Endodermal cell (in vitro differentiated cells): ENCODE measurements around the gene NSG1. TPM values are rescaled to one million over a fixed set of nuclear protein-coding genes. Genes with fewer than 3 reads are reported as not detected.

Source experiments
- DNase-seq: peaks from one replicate; pipeline ENCODE4 v3.0.0-alpha.2; 2017
- H3K27ac ChIP-seq: 2 replicates; pipeline ENCODE4 v1.5.1; 2013; ENCODE audit warnings: mild to moderate bottlenecking, low read depth, low read length, moderate library complexity
- H3K27me3 ChIP-seq: 2 replicates; pipeline ENCODE4 v1.6.1; 2013; ENCODE audit warnings: mild to moderate bottlenecking, low read length, moderate library complexity; ENCODE audit not compliant: insufficient read depth, control insufficient read depth, poor library complexity, severe bottlenecking
- H3K36me3 ChIP-seq: 2 replicates; pipeline ENCODE4 v1.7.0; 2013; ENCODE audit warnings: mild to moderate bottlenecking, low read length, moderate library complexity; ENCODE audit not compliant: control insufficient read depth, insufficient read depth
- H3K4me1 ChIP-seq: one replicate; pipeline ENCODE4 v1.7.0; 2013; ENCODE audit warnings: low read length; ENCODE audit not compliant: control insufficient read depth, insufficient read depth
- H3K4me3 ChIP-seq: 2 replicates; pipeline ENCODE4 v1.5.1; 2013; ENCODE audit warnings: mild to moderate bottlenecking, low read length, moderate library complexity
- H3K9ac ChIP-seq: 2 replicates; pipeline ENCODE4 v1.6.1; 2013; ENCODE audit warnings: mild to moderate bottlenecking, low read length, moderate library complexity; ENCODE audit not compliant: poor library complexity, severe bottlenecking; ENCODE audit errors: extremely low read depth
- H3K9me3 ChIP-seq: 2 replicates; pipeline ENCODE4 v1.6.1; 2013; ENCODE audit warnings: mild to moderate bottlenecking, low read length, moderate library complexity; ENCODE audit not compliant: control insufficient read depth
- H3K27ac Mint-ChIP-seq: 2 replicates; pipeline ENCODE4 v1.8.0; 2020; ENCODE audit warnings: mixed read lengths
- H3K27me3 Mint-ChIP-seq: 2 replicates; pipeline ENCODE4 v1.8.0; 2021; ENCODE audit warnings: mild to moderate bottlenecking, mixed read lengths; ENCODE audit not compliant: insufficient read depth
- H3K36me3 Mint-ChIP-seq: 2 replicates; pipeline ENCODE4 v1.8.0; 2020; ENCODE audit warnings: low read depth, mixed read lengths
- H3K4me1 Mint-ChIP-seq: 2 replicates; pipeline ENCODE4 v1.8.0; 2020; ENCODE audit warnings: mixed read lengths
- H3K4me3 Mint-ChIP-seq: 2 replicates; pipeline ENCODE4 v1.8.0; 2020; ENCODE audit warnings: mild to moderate bottlenecking, moderate library complexity, mixed read lengths
- H3K9me3 Mint-ChIP-seq: 2 replicates; pipeline ENCODE4 v1.8.0; 2020; ENCODE audit warnings: mild to moderate bottlenecking, mixed read lengths
- WGBS, 2 experiments: methylation state at CpG; one replicate each; pipeline versions ENCODE4 v1.1.5 to v1.1.7; 2013; ENCODE audit warnings: missing lambda C conversion rate in 2 of 2, mixed read lengths in 1 of 2; ENCODE audit not compliant: insufficient coverage in 1 of 2, insufficient read length in 1 of 2; 5-methylcytosine and 5-hydroxymethylcytosine counted together
- total RNA-seq, 2 donors: library from RNA; stranded (reverse); fragmentation: NEBNext Ultra II Directional in 1 of 2; extraction: Animal tissue kit (Norgen Biotek cat#: 25700) in 1 of 2; gene quantifications; 2 replicates in 1 of 2; 3 replicates in 1 of 2; pipeline ENCODE4 v1.2.1, GENCODE V29; 2021
- TF ChIP-seq, protein P1 (sequence below): fragments of 200-600 bp; sonication (generic); conservative IDR thresholded peaks from 2 replicates; pipeline ENCODE4 v1.5.0; 2021; ENCODE audit warnings: antibody characterized with exemption, mild to moderate bottlenecking

Gene NSG1
- total RNA-seq, 2 donors from 2014 or later, result 1.8 to 6.0 TPM

DNA sequence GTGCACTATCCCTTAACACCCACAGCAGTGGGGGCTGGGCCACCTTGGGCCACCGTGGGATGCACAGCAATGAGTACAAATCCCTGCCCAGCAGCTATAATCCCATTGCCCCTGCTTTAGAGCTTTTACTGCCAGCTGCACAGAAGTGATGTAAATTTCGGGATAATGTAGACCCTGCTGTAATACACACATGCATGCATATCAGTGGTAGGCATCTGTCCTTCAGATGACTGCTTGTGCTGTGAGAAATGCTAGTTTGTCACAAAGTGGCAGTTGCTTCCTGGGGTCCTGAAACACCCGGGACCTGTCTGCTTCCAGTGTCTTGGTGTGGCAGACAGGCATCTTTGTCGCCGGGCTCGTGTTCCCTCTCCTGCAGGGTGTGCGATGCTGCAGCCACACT lies 14.1 kb downstream of the NSG1 start:
- Histone ChIP-seq H3K9ac (no peak overlapping the region), H3K9me3 (no peaks in the 10 kb centered on the region), H3K4me1 (no peaks in the 10 kb centered on the region), H3K4me3 (no peak overlapping the region), H3K36me3 (no peaks in the 10 kb centered on the region), H3K27ac (no peak overlapping the region), H3K27me3 (no peaks in the 10 kb centered on the region)
- Mint-ChIP-seq H3K27me3 (no peaks in the 10 kb centered on the region), H3K36me3 (no peaks in the 10 kb centered on the region), H3K4me3 (no peak overlapping the region), H3K9me3 (peaks cover 1% of the 10 kb centered on the region), H3K27ac (no peak overlapping the region), H3K4me1 (peaks cover 4% of the 10 kb centered on the region)
- TF ChIP-seq, protein P1, sequence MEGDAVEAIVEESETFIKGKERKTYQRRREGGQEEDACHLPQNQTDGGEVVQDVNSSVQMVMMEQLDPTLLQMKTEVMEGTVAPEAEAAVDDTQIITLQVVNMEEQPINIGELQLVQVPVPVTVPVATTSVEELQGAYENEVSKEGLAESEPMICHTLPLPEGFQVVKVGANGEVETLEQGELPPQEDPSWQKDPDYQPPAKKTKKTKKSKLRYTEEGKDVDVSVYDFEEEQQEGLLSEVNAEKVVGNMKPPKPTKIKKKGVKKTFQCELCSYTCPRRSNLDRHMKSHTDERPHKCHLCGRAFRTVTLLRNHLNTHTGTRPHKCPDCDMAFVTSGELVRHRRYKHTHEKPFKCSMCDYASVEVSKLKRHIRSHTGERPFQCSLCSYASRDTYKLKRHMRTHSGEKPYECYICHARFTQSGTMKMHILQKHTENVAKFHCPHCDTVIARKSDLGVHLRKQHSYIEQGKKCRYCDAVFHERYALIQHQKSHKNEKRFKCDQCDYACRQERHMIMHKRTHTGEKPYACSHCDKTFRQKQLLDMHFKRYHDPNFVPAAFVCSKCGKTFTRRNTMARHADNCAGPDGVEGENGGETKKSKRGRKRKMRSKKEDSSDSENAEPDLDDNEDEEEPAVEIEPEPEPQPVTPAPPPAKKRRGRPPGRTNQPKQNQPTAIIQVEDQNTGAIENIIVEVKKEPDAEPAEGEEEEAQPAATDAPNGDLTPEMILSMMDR, result no peak
- DNase-seq, result no peak
- WGBS, 2 experiments, result 87 to 89% methylated on average over 5 to 7 of the region's 7 CpGs

DNA sequence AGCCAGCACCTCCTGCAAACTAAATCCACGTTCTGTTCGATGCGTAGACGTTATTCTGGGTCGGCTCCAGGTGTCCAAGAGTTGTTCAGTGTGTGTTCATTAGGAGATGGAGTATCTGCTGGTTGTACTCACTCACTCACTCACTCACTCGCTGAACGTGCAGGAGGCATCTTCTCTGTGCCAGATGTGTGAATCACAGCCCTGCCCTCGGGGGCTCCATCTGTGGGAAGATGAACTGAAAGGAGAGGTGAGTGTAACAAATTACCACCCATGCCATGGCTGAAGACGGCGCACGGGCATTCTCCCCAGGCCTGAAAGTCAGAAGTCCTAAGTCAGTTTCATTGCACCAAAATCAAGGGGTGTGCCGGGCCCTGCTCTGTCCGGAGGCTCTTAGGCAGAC lies 16.1 kb downstream of the NSG1 start:
- H3K4me1 Mint-ChIP-seq, result peaks cover 4% of the 10 kb centered on the region
- no peaks in the 10 kb centered on the region for H3K36me3 ChIP-seq
- no peak for DNase-seq
- no peak overlapping the region for H3K4me3 Mint-ChIP-seq
- no peak overlapping the region for H3K4me3 ChIP-seq
- H3K9me3 ChIP-seq, result no peaks in the 10 kb centered on the region
- H3K27ac ChIP-seq, result no peak overlapping the region
- no peaks in the 10 kb centered on the region for H3K36me3 Mint-ChIP-seq
- TF ChIP-seq, protein P1, result no peak
- H3K9me3 Mint-ChIP-seq, result peaks cover 1% of the 10 kb centered on the region
- no peaks in the 10 kb centered on the region for H3K27me3 ChIP-seq
- 81 to 95% methylated on average over 5 to 13 of the region's 13 CpGs for WGBS, 2 experiments
- H3K27me3 Mint-ChIP-seq, result no peaks in the 10 kb centered on the region
- H3K4me1 ChIP-seq, result no peaks in the 10 kb centered on the region
- no peak overlapping the region for H3K9ac ChIP-seq
- no peak overlapping the region for H3K27ac Mint-ChIP-seq

DNA sequence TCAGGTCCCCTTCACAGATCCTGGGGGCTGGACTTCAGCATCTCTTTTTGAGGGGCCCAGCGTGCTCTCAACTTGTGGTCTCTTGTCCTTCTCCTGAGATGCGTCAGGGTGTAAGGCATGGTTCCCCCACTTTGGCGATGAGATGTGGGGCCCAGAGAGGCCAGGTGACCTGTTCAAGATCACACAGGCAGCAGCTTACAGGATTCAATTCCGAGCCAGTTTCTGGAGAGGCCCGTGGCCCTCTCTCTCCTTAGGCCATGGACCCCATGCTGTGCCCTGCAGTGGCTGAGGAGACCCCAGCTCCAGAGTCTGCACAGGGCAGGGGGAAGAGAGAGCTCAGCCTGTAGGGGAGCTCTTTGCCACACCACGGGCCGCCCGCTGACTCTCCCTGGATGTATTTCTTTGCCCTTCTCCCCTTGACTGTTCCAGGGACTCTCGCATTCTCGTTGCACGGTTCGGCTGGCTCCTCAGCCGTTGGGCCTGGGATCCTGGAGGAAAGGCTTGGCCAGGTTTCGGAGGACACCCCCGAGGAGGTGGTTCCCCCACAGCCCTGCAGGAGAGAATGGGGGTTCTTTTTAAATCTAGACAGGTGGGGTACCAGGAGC lies 18.6 kb downstream of the NSG1 start:
- no peaks in the 10 kb centered on the region for H3K36me3 ChIP-seq
- no peaks in the 10 kb centered on the region for H3K36me3 Mint-ChIP-seq
- TF ChIP-seq, protein P1, result no peak

More for the DNA sequence above, 18.6 kb downstream of the NSG1 start:
- H3K4me3 ChIP-seq, result no peak overlapping the region
- no peak overlapping the region for H3K27ac ChIP-seq
- H3K9me3 ChIP-seq, result no peaks in the 10 kb centered on the region
- Mint-ChIP-seq H3K9me3 (no peaks in the 10 kb centered on the region), H3K4me1 (peaks cover 4% of the 10 kb centered on the region), H3K27me3 (no peaks in the 10 kb centered on the region), H3K27ac (no peak overlapping the region), H3K4me3 (no peak overlapping the region)
- H3K9ac ChIP-seq, result no peak overlapping the region
- 92 to 93% methylated on average over 6 to 15 of the region's 15 CpGs for WGBS, 2 experiments
- DNase-seq, result no peak
- no peaks in the 10 kb centered on the region for H3K4me1 ChIP-seq
- no peaks in the 10 kb centered on the region for H3K27me3 ChIP-seq
